Mucosa of rectum (tissue), 2 donors: ENCODE data around the gene CAND2.
A peak's percentile ranks its signal among the peaks of the same experiment; 100 is the strongest.

Source experiments
- H3K27ac ChIP-seq, 2 donors: one replicate each; pipeline ENCODE4 v1.7.0; 2013; ENCODE audit warnings: inconsistent platforms in 2 of 2, low read depth in 2 of 2, low read length in 2 of 2
- H3K27me3 ChIP-seq, 2 donors: one replicate each; pipeline ENCODE4 v1.7.0; 2013; ENCODE audit warnings: low read length in 2 of 2; ENCODE audit not compliant: control insufficient read depth in 2 of 2, insufficient read depth in 2 of 2
- H3K36me3 ChIP-seq, 2 donors: one replicate each; pipeline ENCODE4 v1.7.0; 2013; ENCODE audit warnings: low read length in 2 of 2; ENCODE audit not compliant: control insufficient read depth in 2 of 2, insufficient read depth in 2 of 2
- H3K4me1 ChIP-seq, 2 donors: one replicate each; pipeline ENCODE4 v1.7.0; 2013; ENCODE audit warnings: low read length in 2 of 2, mild to moderate bottlenecking in 1 of 2; ENCODE audit not compliant: control insufficient read depth in 2 of 2, insufficient read depth in 2 of 2
- H3K4me3 ChIP-seq, 2 donors: one replicate each; pipeline ENCODE4 v1.7.0; 2013; ENCODE audit warnings: low read length in 2 of 2
- H3K9ac ChIP-seq, 2 donors: one replicate each; pipeline ENCODE4 v1.7.0; 2013; ENCODE audit warnings: low read length in 2 of 2, low read depth in 1 of 2, mild to moderate bottlenecking in 1 of 2
- H3K9me3 ChIP-seq, 2 donors: one replicate each; pipeline ENCODE4 v1.7.0; 2013; ENCODE audit warnings: low read length in 2 of 2; ENCODE audit not compliant: control insufficient read depth in 2 of 2
- donor health status: healthy.
- donor health status: Normal muscosa, but diverticular disease.

The CAND2 gene

DNA sequence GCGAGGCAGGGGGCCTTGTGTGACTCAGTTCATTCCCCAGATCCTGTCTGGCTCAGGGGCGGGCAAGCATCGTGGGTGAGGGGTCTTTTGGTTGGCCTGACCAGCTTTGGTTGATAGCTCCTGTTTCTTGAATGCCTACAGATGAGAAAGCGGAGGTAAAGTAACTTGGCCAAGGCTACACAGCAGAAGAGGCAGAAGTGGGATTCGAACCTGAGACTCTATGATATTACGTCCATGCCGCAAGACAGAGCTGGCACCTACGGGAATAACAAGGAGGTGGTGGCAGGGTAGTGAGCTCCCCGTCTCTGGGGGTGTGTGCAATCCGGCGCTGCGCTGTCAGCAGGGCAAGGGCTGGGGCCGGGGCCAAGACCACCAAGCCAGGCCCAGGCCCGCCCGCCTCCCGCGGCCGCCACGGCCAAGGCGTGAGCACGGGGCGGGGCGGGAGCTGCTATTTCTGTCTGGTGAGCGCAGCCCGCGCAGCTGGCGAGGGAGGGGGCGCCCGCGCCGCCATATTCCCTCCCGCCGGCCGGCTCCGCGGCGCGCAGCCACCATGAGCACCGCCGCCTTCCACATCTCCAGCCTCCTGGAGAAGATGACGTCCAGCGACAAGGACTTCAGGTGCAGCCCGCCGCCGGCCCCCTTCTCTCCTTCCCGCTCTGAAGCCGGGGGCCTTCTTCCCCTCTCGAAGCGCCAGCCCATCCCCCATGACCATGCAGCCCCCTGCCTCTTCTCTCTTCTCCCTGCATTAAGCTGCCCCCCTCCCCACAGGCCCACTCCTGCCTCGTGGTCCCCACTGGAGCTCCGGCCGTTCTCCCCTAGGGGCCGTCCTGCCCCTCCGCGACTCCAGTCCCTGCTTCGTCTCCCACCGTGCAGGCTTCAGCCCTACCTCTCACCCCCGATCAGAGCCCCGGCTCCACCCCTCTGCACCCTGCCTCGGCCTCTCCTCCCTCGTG, at the start of gene CAND2:
Gene CAND2 (plus strand): TSS at position 510 of the 953 bp plus-strand sequence. CDS start 41 bp downstream, at position 551.
- H3K27ac ChIP-seq, result peak within 1 kb of the TSS in 1 of 2 donors; percentile 48
- H3K9ac ChIP-seq, result peak within 1 kb of the TSS; percentile 47 to 57
- peaks cover 3% of the 10 kb centered on the region in 2 donors for H3K4me1 ChIP-seq
- H3K4me3 ChIP-seq, result peak within 1 kb of the TSS; percentile 71
- peaks cover 4 to 5% of the 10 kb centered on the region in 2 donors for H3K27me3 ChIP-seq
- H3K9me3 ChIP-seq, result no peaks in the 10 kb centered on the region
- H3K36me3 ChIP-seq, result no peaks in the 10 kb centered on the region

GRCh38 chr3:12748477-12748876, 48.0 kb upstream of the CAND2 start:
- Histone ChIP-seq H3K9ac (no peak overlapping the region), H3K27me3 (no peaks in the 10 kb centered on the region), H3K27ac (no peak overlapping the region), H3K9me3 (no peaks in the 10 kb centered on the region), H3K4me1 (no peaks in the 10 kb centered on the region), H3K36me3 (no peaks in the 10 kb centered on the region), H3K4me3 (no peak overlapping the region)

- H3K4me3 ChIP-seq, result no peak overlapping the region
- no peak overlapping the region for H3K27ac ChIP-seq
- H3K9me3 ChIP-seq, result no peaks in the 10 kb centered on the region
- no peaks in the 10 kb centered on the region for H3K4me1 ChIP-seq
- no peak overlapping the region for H3K9ac ChIP-seq
- H3K27me3 ChIP-seq, result no peaks in the 10 kb centered on the region
- H3K36me3 ChIP-seq, result no peaks in the 10 kb centered on the region
Measured at GRCh38 chr3:12750223-12750622, 46.3 kb upstream of the CAND2 start.

DNA sequence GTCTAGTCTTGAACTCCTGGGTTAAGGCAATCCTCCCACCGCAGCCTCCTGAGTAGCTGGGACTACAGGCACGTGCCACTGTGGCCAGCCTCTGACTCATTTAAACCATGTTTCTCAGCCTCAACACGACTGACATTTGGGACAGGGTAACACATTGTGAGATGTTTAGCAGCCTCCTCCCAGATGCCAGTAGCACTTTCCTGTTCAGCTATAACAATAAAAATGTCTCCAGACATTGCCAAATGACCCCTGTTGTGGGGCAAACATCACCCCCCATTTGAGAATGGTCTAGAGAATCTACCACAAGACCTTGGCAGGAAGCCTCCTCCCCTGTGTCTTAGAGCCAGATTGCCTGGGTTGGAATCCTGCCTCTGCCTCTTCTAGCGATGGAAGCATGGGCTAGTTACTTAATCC, 45.8 kb upstream of the CAND2 start:
- H3K4me1 ChIP-seq, result no peaks in the 10 kb centered on the region
- no peak overlapping the region for H3K9ac ChIP-seq
- no peaks in the 10 kb centered on the region for H3K27me3 ChIP-seq
- no peaks in the 10 kb centered on the region for H3K9me3 ChIP-seq
- no peak overlapping the region for H3K4me3 ChIP-seq
- H3K36me3 ChIP-seq, result no peaks in the 10 kb centered on the region
- no peak overlapping the region for H3K27ac ChIP-seq

- Histone ChIP-seq H3K4me3 (no peak overlapping the region), H3K27ac (no peak overlapping the region), H3K4me1 (no peaks in the 10 kb centered on the region), H3K9me3 (no peaks in the 10 kb centered on the region), H3K27me3 (no peaks in the 10 kb centered on the region), H3K9ac (no peak overlapping the region), H3K36me3 (no peaks in the 10 kb centered on the region)
Measured at GRCh38 chr3:12751571-12751970, 44.9 kb upstream of the CAND2 start.

DNA sequence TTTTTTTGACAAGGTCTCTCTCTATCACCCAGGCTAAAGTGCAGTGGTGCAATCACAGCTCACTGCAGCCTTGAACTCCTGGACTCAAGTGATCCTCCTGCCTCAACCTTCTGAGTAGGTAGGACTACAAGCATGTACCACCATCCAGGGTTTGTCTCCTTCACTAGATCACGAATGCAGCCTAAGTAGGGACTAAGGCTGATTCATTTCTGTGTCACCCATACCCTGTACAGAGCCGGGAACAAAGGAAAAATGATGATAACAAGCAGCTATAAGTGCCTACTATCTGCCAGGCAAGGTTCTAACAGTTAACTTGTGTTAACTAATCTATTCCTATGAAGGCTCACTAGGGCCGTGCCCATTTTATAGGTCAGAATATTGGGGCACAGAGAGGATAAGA, 44.4 kb upstream of the CAND2 start:
- no peaks in the 10 kb centered on the region for H3K36me3 ChIP-seq
- no peak overlapping the region for H3K9ac ChIP-seq
- H3K4me3 ChIP-seq, result no peak overlapping the region
- no peaks in the 10 kb centered on the region for H3K4me1 ChIP-seq
- no peak overlapping the region for H3K27ac ChIP-seq
- H3K9me3 ChIP-seq, result no peaks in the 10 kb centered on the region
- no peaks in the 10 kb centered on the region for H3K27me3 ChIP-seq

DNA sequence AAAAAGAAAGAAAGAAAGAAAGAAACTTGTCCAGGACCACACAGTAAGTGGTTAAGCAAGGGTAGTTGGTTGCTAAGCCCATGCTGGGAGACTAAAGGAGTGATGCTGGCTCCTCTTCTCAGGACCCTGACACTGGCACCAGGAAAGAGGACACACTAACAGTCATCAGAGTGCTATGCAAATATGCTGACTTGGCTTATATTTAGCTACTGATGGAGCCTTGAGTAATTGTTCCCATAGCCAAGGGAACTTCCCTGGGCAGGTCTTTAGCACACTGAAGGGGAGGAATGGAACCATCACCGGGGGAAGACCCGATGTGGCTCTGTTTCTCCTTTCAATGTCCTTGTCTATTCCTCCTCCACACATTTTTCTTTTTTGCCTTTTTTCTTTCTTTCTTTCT, 43.7 kb upstream of the CAND2 start:
- H3K27ac ChIP-seq, result no peak overlapping the region

GRCh38 chr3:12753275-12754028, 43.0 kb upstream of the CAND2 start:
- H3K4me3 ChIP-seq, result no peak overlapping the region
- H3K9ac ChIP-seq, result no peak overlapping the region
- no peaks in the 10 kb centered on the region for H3K9me3 ChIP-seq
- H3K27me3 ChIP-seq, result no peaks in the 10 kb centered on the region
- no peaks in the 10 kb centered on the region for H3K36me3 ChIP-seq
- no peak overlapping the region for H3K27ac ChIP-seq
- no peaks in the 10 kb centered on the region for H3K4me1 ChIP-seq

More for the DNA sequence above, 43.7 kb upstream of the CAND2 start:
- no peaks in the 10 kb centered on the region for H3K9me3 ChIP-seq
- no peak overlapping the region for H3K9ac ChIP-seq
- no peaks in the 10 kb centered on the region for H3K36me3 ChIP-seq
- no peaks in the 10 kb centered on the region for H3K4me1 ChIP-seq
- no peak overlapping the region for H3K4me3 ChIP-seq
- H3K27me3 ChIP-seq, result no peaks in the 10 kb centered on the region

DNA sequence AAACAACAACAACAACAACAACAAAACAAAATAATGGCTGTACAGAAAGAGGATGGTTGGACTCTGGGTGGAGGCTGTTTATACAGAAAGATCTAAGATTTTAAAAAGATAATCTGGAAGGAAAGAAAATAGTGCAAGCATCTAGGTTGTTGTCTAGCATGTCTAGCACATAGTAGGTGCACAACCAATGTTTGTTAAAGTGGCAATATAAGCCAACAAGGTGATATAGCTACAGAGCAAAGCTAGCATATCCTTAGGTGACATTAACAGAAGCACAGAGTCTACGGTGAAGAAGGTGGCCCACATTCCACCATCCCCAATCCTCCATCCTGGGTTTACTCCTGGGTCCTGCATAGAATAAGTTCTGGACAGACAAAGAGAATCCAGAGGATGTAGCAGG, 42.2 kb upstream of the CAND2 start:
- H3K27ac ChIP-seq, result no peak overlapping the region
- no peaks in the 10 kb centered on the region for H3K36me3 ChIP-seq
- H3K27me3 ChIP-seq, result no peaks in the 10 kb centered on the region
- no peaks in the 10 kb centered on the region for H3K9me3 ChIP-seq
- H3K4me3 ChIP-seq, result no peak overlapping the region
- no peaks in the 10 kb centered on the region for H3K4me1 ChIP-seq
- H3K9ac ChIP-seq, result no peak overlapping the region

DNA sequence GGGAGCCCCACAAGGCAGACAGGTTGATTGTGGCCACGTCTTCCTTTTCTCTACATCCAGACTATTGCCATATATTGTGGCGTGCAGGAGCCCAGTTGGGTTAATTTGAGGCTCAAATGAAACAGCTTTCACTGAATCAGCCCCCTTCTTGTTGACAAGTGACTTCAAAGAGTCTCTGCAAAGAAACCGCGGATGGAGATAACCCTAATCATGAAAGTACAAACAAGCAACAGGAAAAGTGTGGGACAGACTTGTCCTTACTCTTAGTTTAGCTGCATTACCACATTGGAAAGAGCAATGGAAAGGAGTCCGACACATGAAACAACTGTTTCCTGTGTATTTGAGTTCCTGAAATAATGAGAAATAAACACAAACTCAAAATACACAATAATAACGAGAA, 40.7 kb upstream of the CAND2 start:
- Histone ChIP-seq H3K36me3 (no peaks in the 10 kb centered on the region), H3K27me3 (no peaks in the 10 kb centered on the region), H3K9ac (no peak overlapping the region), H3K9me3 (no peaks in the 10 kb centered on the region), H3K4me3 (no peak overlapping the region), H3K27ac (no peak overlapping the region), H3K4me1 (no peaks in the 10 kb centered on the region)
